Measurements from ENCODE around the gene RFX3. TPM values are rescaled to one million over a fixed set of nuclear protein-coding genes. Genes with fewer than 3 reads are reported as not detected.

The RFX3 gene
- total RNA-seq, 1 donor from 2014 or later: 3.8 TPM

DNA sequence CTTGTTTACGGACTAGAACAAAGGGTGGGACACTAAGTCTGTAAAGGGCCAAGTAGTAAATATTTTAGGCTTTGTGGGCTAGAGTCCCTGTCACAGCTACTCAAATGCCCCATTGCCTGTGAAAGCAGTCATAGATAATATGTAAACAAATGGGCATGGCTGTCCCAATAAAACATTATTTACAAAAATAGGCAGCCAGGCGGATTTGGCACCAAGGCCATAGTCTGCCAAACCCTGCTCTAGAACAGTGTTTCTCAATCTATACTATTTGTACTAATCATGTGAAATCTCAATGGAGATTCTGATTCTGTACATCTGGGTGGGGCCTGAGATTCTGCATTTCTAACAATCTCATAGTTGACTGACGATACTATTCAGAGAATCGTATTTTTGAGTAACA lies 92.0 kb downstream of the RFX3 start:
- H3K27me3 ChIP-seq (ENCODE audit: low read depth): no peaks in the 10 kb centered on the region
- H3K9me3 ChIP-seq (replicated peaks): no peaks in the 10 kb centered on the region
- H3K4me3 ChIP-seq: no peak overlapping the region
- H3K4me1 ChIP-seq: peaks cover 6% of the 10 kb centered on the region
- TF ChIP-seq, protein P1, sequence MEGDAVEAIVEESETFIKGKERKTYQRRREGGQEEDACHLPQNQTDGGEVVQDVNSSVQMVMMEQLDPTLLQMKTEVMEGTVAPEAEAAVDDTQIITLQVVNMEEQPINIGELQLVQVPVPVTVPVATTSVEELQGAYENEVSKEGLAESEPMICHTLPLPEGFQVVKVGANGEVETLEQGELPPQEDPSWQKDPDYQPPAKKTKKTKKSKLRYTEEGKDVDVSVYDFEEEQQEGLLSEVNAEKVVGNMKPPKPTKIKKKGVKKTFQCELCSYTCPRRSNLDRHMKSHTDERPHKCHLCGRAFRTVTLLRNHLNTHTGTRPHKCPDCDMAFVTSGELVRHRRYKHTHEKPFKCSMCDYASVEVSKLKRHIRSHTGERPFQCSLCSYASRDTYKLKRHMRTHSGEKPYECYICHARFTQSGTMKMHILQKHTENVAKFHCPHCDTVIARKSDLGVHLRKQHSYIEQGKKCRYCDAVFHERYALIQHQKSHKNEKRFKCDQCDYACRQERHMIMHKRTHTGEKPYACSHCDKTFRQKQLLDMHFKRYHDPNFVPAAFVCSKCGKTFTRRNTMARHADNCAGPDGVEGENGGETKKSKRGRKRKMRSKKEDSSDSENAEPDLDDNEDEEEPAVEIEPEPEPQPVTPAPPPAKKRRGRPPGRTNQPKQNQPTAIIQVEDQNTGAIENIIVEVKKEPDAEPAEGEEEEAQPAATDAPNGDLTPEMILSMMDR (IDR thresholded peaks at IDR 0.05; ENCODE audit: borderline replicate concordance): no peak
- H3K36me3 ChIP-seq: no peaks in the 10 kb centered on the region
- DNase-seq: no peak
- intact Hi-C loops (cut with micrococcal nuclease): no loop called here
- H3K27ac ChIP-seq (replicated peaks): no peak overlapping the region

DNA sequence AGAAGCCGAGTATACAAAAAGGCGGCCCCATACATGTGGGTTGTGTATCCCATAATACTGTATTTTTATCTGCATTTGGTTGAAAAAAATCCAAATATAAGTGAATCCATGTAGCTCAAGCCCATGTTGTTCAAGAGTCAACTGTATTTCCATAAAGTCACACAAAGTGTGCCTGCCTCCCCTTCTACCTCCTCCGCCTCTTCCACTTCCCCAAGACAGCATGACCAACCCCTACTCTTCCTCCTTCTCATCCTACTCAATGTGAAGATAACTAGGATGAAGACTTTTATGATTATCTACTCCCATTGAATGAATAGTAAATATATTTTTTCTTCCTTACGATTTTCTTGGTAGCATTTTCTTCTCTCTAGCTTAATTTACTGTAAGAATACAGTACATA lies 92.7 kb downstream of the RFX3 start:
- H3K27me3 ChIP-seq (ENCODE audit: low read depth): no peaks in the 10 kb centered on the region
- TF ChIP-seq, protein P1 (IDR thresholded peaks at IDR 0.05; ENCODE audit: borderline replicate concordance): no peak
- H3K27ac ChIP-seq (replicated peaks): no peak overlapping the region
- H3K9me3 ChIP-seq (replicated peaks): no peaks in the 10 kb centered on the region
- H3K4me3 ChIP-seq: no peak overlapping the region
- DNase-seq: no peak
- intact Hi-C loops (cut with micrococcal nuclease): no loop called here
- H3K4me1 ChIP-seq: peaks cover 6% of the 10 kb centered on the region
- H3K36me3 ChIP-seq: no peaks in the 10 kb centered on the region

DNA sequence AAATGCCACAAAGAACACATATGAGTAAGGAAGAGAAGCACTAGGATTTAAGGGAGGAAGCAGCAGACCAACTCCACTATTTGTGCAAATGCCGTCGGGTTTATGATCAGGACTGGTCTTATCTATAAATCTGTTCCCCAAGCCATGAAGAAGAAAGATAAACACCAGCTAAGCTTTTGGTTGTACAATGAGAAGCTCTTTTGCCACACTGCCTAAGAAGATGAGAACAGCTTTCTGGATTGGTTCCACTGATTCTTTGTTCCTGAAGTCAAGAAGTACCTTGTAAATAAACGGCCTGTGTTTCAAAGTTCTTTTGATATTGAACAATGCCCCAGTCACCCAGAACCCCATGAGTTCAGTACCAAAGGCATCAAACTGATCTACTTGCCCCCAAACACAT lies 93.9 kb downstream of the RFX3 start:
- H3K4me3 ChIP-seq: no peak overlapping the region
- H3K9me3 ChIP-seq (replicated peaks): no peaks in the 10 kb centered on the region
- DNase-seq: no peak
- H3K27me3 ChIP-seq (ENCODE audit: low read depth): no peaks in the 10 kb centered on the region
- H3K4me1 ChIP-seq: peaks cover 4% of the 10 kb centered on the region
- no peaks in the 10 kb centered on the region for H3K36me3 ChIP-seq
- intact Hi-C loops (cut with micrococcal nuclease): no loop called here
- TF ChIP-seq, protein P1 (IDR thresholded peaks at IDR 0.05; ENCODE audit: borderline replicate concordance): no peak
- no peak overlapping the region for H3K27ac ChIP-seq (replicated peaks)

DNA sequence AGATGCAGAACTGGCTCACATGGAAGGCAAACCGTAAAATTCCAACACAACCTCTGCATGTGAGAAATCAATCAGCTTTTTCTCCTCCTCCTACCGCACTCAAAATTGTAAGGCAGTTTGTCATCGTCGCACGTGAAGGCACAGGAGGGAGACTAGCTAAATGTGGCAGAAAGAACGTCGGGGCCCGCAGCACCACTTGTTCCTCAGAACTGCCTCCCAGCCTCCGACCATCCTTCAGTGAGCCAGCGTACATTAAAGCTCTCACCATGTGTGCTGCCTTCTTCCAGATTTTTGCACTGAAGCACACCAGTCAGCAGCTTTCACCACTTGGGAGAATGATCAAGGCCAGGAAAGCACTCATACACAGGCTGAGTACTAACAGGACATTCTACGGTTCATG lies 105.9 kb downstream of the RFX3 start:
- no peaks in the 10 kb centered on the region for H3K4me1 ChIP-seq
- TF ChIP-seq, protein P1 (IDR thresholded peaks at IDR 0.05; ENCODE audit: borderline replicate concordance): no peak
- no peak overlapping the region for H3K27ac ChIP-seq (replicated peaks)
- intact Hi-C loops (cut with micrococcal nuclease): no loop called here
- peaks cover 2% of the 10 kb centered on the region for H3K9me3 ChIP-seq (replicated peaks)
- H3K27me3 ChIP-seq (ENCODE audit: low read depth): no peaks in the 10 kb centered on the region
- H3K36me3 ChIP-seq: no peaks in the 10 kb centered on the region
- DNase-seq: no peak
- no peak overlapping the region for H3K4me3 ChIP-seq

DNA sequence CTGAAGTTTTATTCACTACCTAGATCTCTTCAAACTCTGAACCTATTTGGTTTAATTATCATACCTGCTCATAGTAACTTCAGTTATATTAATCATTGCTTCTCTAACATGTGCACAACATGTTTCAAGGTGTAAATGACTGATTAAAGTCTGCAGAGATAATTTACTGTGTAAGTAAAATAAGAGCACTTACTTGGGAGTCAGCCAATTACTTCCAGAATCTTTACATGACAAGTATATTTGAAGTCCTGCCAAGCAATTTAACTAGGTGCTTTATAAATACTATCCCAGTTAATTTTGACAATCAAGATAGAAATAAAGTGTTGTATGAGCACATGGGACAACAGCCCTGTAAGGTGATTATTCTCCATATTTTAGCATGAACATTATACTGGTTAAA lies 109.9 kb downstream of the RFX3 start:
- no peak for DNase-seq
- Histone ChIP-seq H3K27me3 (ENCODE audit: low read depth) (no peaks in the 10 kb centered on the region), H3K36me3 (no peaks in the 10 kb centered on the region), H3K4me3 (no peak overlapping the region), H3K4me1 (peaks cover 8% of the 10 kb centered on the region), H3K27ac (replicated peaks) (no peak overlapping the region), H3K9me3 (replicated peaks) (no peaks in the 10 kb centered on the region)
- intact Hi-C loops (cut with micrococcal nuclease): no loop called here
- TF ChIP-seq, protein P1 (IDR thresholded peaks at IDR 0.05; ENCODE audit: borderline replicate concordance): no peak

DNA sequence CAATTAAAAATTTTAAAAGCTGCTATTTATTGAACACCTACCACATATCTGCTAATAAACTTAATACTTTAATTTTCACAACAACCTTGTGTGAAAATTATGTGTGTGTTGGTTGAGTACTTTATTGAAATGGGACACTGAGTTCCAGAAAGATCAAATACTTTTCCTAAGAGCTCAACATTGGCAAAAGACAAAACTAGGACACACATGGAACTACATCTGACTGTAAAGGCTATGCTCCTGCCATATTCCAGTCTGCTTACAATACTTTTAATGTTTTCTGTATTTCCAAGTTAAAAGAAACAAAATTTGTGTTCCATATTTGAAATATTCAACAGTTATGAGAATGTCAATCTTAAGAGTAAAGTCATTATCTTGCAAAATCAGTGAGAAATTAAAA lies 111.8 kb downstream of the RFX3 start:
- Histone ChIP-seq H3K27ac (replicated peaks) (no peak overlapping the region), H3K4me1 (peaks cover 8% of the 10 kb centered on the region), H3K9me3 (replicated peaks) (no peaks in the 10 kb centered on the region), H3K27me3 (ENCODE audit: low read depth) (no peaks in the 10 kb centered on the region), H3K4me3 (no peak overlapping the region), H3K36me3 (no peaks in the 10 kb centered on the region)
- intact Hi-C loops (cut with micrococcal nuclease): no loop called here
- no peak for DNase-seq
- TF ChIP-seq, protein P1 (IDR thresholded peaks at IDR 0.05; ENCODE audit: borderline replicate concordance): no peak

All from left ventricle myocardium inferior (tissue), 1 donor.